GM12878 (cell line): Measurements from ENCODE around the gene HS3ST5. TPM values are rescaled to one million over a fixed set of nuclear protein-coding genes. Genes with fewer than 3 reads are reported as not detected.

ENCODE experiments used
- ATAC-seq: fragments of 200-7000 bp; cut with Tn5 transposase; 3 replicates; pipeline ENCODE4 v1.9.1; 2020; ENCODE audit warnings: mild to moderate bottlenecking, moderate library complexity
- BruUV-seq: library from RNA; stranded (reverse); fragments of 400-500 nt; replicated peaks from 2 replicates; lab custom pipeline; 2021; lab: Mats Ljungman, UMichigan
- CTCF ChIA-PET: fragments of 300-600 bp; sonication (Branson Sonifier 250); formaldehyde crosslinking; extraction: SDS; loops from one replicate; lab custom pipeline; 2021; ENCODE audit warnings: inconsistent platforms; lab: Yijun Ruan, JAX
- POLR2A ChIA-PET: fragments of 350-600 bp; formaldehyde crosslinking; extraction: SDS; loops from one replicate; lab custom pipeline; 2021; ENCODE audit warnings: inconsistent platforms; lab: Charles Lee
- RAD21 ChIA-PET: fragments of 300-600 bp; sonication (Branson Sonifier 250); formaldehyde crosslinking; loops from one replicate; lab custom pipeline; 2023; ENCODE audit warnings: antibody characterized with exemption; ENCODE audit not compliant: unreplicated experiment; lab: Charles Lee
- SMC1A ChIA-PET: fragments of 300-600 bp; sonication (Branson Sonifier 250); formaldehyde crosslinking; loops from one replicate; lab custom pipeline; 2023; ENCODE audit not compliant: unreplicated experiment, uncharacterized antibody; lab: Charles Lee
- DNase-seq: peaks from one replicate; pipeline ENCODE4 v3.0.0-alpha.2; 2011; ENCODE audit warnings: low read depth, low spot score
- FAIRE-seq: peaks from 3 replicates; lab custom pipeline; 2011; peaks lifted over from hg19 to GRCh38; lab: Jason Lieb, UNC
- H2AFZ ChIP-seq: 2 replicates; pipeline ENCODE4 v1.6.0; 2011; ENCODE audit warnings: low read depth, low read length, control low read depth; ENCODE audit not compliant: control insufficient read depth
- H3K27ac ChIP-seq: 2 replicates; pipeline ENCODE4 v1.5.1; 2011; ENCODE audit warnings: control low read depth; ENCODE audit not compliant: control insufficient read depth, insufficient read depth
- H3K27me3 ChIP-seq, 2 experiments: replicated peaks in 1 of 2; 2 replicates each; pipeline versions ENCODE4 v1.6.0 to v1.6.1; 2011; ENCODE audit warnings: low read length in 1 of 2; ENCODE audit not compliant: control insufficient read depth in 2 of 2, insufficient read depth in 2 of 2
- H3K36me3 ChIP-seq, 2 experiments: 2 replicates each; pipeline ENCODE4 v1.5.1; 2011; ENCODE audit warnings: low read length in 1 of 2; ENCODE audit not compliant: control insufficient read depth in 2 of 2, insufficient read depth in 2 of 2
- H3K4me1 ChIP-seq: 2 replicates; pipeline ENCODE4 v1.6.1; 2011; ENCODE audit warnings: mild to moderate bottlenecking, low read length, moderate library complexity, mixed read lengths; ENCODE audit not compliant: control insufficient read depth, insufficient read depth
- H3K4me2 ChIP-seq: 2 replicates; pipeline ENCODE4 v1.6.0; 2011; ENCODE audit warnings: control low read depth; ENCODE audit not compliant: control insufficient read depth, insufficient read depth
- H3K4me3 ChIP-seq: fragments of 200-600 bp; sonication (generic); 2 replicates; pipeline ENCODE4 v1.5.1; 2016
- H3K79me2 ChIP-seq: 2 replicates; pipeline ENCODE4 v1.6.0; 2011; ENCODE audit warnings: low read length; ENCODE audit not compliant: control insufficient read depth, insufficient read depth
- H3K9ac ChIP-seq: 2 replicates; pipeline ENCODE4 v1.8.0; 2011; ENCODE audit warnings: low read length, control low read depth, mixed read lengths; ENCODE audit not compliant: control insufficient read depth, insufficient read depth
- H3K9me3 ChIP-seq: replicated peaks from 3 replicates; pipeline ENCODE4 v1.5.1; 2011; ENCODE audit warnings: mild to moderate bottlenecking, low read length; ENCODE audit not compliant: control insufficient read depth, insufficient read depth
- H4K20me1 ChIP-seq: 2 replicates; pipeline ENCODE4 v1.6.0; 2011; ENCODE audit not compliant: control insufficient read depth, insufficient read depth
- ATF2 ChIP-seq: IDR thresholded peaks from 2 replicates; pipeline ENCODE4 v1.6.1; 2012; ENCODE audit warnings: low read length, inconsistent platforms
- BRCA1 ChIP-seq: IDR thresholded peaks from 2 replicates; pipeline ENCODE4 v1.6.1; 2011; ENCODE audit warnings: low read depth, low read length, improper control_type of control experiment
- CUX1 ChIP-seq: IDR thresholded peaks from 2 replicates; pipeline ENCODE4 v1.6.1; 2012; ENCODE audit warnings: improper control_type of control experiment, low read depth, low read length; ENCODE audit not compliant: insufficient replicate concordance
- ESRRA ChIP-seq: IDR thresholded peaks from 2 replicates; pipeline ENCODE4 v1.6.1; 2012; ENCODE audit warnings: mild to moderate bottlenecking, low read length, improper control_type of control experiment
- EZH2 ChIP-seq: IDR thresholded peaks from 2 replicates; pipeline ENCODE4 v1.6.1; 2012; ENCODE audit warnings: low read depth, mild to moderate bottlenecking, control low read depth, inconsistent platforms, low read length, borderline replicate concordance; ENCODE audit not compliant: control insufficient read depth
- MEF2A ChIP-seq: IDR thresholded peaks from 2 replicates; pipeline ENCODE4 v1.6.1; 2011; ENCODE audit warnings: low read depth, mild to moderate bottlenecking, low read length, moderate library complexity; ENCODE audit not compliant: insufficient read depth
- MTA3 ChIP-seq: IDR thresholded peaks from 2 replicates; pipeline ENCODE4 v1.6.1; 2012; ENCODE audit warnings: low read length, inconsistent platforms, borderline replicate concordance
- NBN ChIP-seq: fragments of 450-650 bp; IDR thresholded peaks from 2 replicates; pipeline ENCODE4 v1.6.1; 2016
- ZNF207 ChIP-seq: fragments of 450-650 bp; IDR thresholded peaks from 2 replicates; pipeline ENCODE4 v1.6.1; 2014; ENCODE audit warnings: antibody characterized with exemption, mild to moderate bottlenecking, borderline replicate concordance
- ZSCAN29 ChIP-seq: fragments of 450-650 bp; IDR thresholded peaks from 2 replicates; pipeline ENCODE4 v1.6.1; 2017; ENCODE audit warnings: mild to moderate bottlenecking, moderate library complexity
- WGBS: methylation state at CpG from one replicate; pipeline ENCODE4 v1.1.6; 2016; ENCODE audit warnings: low lambda C conversion rate; ENCODE audit not compliant: insufficient replicate concordance, insufficient coverage; ENCODE audit errors: missing lambda C conversion rate; 5-methylcytosine and 5-hydroxymethylcytosine counted together
- in situ Hi-C: fragments of 300-500 bp; cut with MboI; formaldehyde crosslinking; loops from 9 replicates; pipeline ENCODE4 v1.14.3; 2018; ENCODE audit warnings: mixed read lengths
- intact Hi-C: fragments of 100-400 bp; cut with micrococcal nuclease; formaldehyde crosslinking; loops from one replicate; pipeline ENCODE4 v1.14.2; 2022; ENCODE audit not compliant: unreplicated experiment
- polyA plus RNA-seq, 11 experiments: library from polyadenylated mRNA; depleted of rRNA in 4 of 11; unstranded in 6 of 11; stranded (reverse) in 5 of 11; fragments of >200 nt; fragmentation: Nextera tagmentation in 4 of 11; fragmentation: Illumina TruSeq in 1 of 11; extraction: Ambion mirVana in 4 of 11; extraction: Trizol in 1 of 11; gene quantifications; 1 replicate in 1 of 11; 2 replicates in 10 of 11; pipeline versions ENCODE4 v1.2.1 to v1.2.3, GENCODE V29; 2011 to 2016; ENCODE audit warnings: inconsistent platforms in 2 of 11, missing spikeins in 2 of 11, low read depth in 1 of 11
- total RNA-seq, 4 experiments: library from RNA; depleted of rRNA in 3 of 4; stranded (reverse); fragments of >200 nt in 3 of 4; fragmentation: Illumina TruSeq in 1 of 4; extraction: Trizol in 1 of 4; gene quantifications; 2 replicates each; pipeline versions ENCODE4 v1.2.1 to v1.2.3, GENCODE V29; 2013 to 2021

Gene HS3ST5
- total and polyA plus RNA-seq, 10 of the 15 experiments (the other 5 are each of a cell fraction or from before 2014, with no cell fraction given): 0.04 TPM; not detected in 9

GRCh38 chr6:114227944-114228468, 114.8 kb downstream of the HS3ST5 start:
- CTCF ChIA-PET: no interaction called here
- POLR2A ChIA-PET: no interaction called here
- RAD21 ChIA-PET: no interaction called here
- Histone ChIP-seq H3K9me3 (no peaks in the 10 kb centered on the region), H3K4me2 (no peak overlapping the region), H3K9ac (no peak overlapping the region), H3K4me1 (no peaks in the 10 kb centered on the region), H3K27ac (no peak overlapping the region), H2AFZ (no peak overlapping the region), H3K27me3 (no peaks in the 10 kb centered on the region), H4K20me1 (no peaks in the 10 kb centered on the region), H3K4me3 (no peak overlapping the region), H3K36me3 (no peaks in the 10 kb centered on the region), H3K79me2 (no peaks in the 10 kb centered on the region)
- DNase-seq (no peak), FAIRE-seq (no peak), ATAC-seq (no peak)
- in situ Hi-C loops (no loop called here), intact Hi-C loops (no loop called here)
- no TSS peak for BruUV-seq
- SMC1A ChIA-PET: no interaction called here
- TF ChIP-seq CUX1 (no peak), MTA3 (no peak), ZSCAN29 (no peak), ESRRA (no peak), ATF2 (no peak), NBN (no peak), ZNF207 (no peak), BRCA1 (no peak), EZH2 (no peak), MEF2A (no peak)
- 12% methylated on average over 2 of the region's 2 CpGs for WGBS
